HepG2 (cell line): ENCODE measurements around the gene FCHO1. TPM values are rescaled to one million over a fixed set of nuclear protein-coding genes. Genes with fewer than 3 reads are reported as not detected.

Experiments used
- BCL6 ChIP-seq: IDR thresholded peaks from 2 replicates; pipeline ENCODE4 v1.6.1; 2016; ENCODE audit warnings: missing genetic modification reagents, missing compliant biosample characterization
- ERF ChIP-seq: IDR thresholded peaks from 2 replicates; pipeline ENCODE4 v1.6.1; 2018; ENCODE audit warnings: missing biosample characterization, missing genetic modification reagents
- EZH2 ChIP-seq: conservative IDR thresholded peaks from 2 replicates; pipeline ENCODE4 v1.6.1; 2012; ENCODE audit warnings: mild to moderate bottlenecking, low read depth, low read length, moderate library complexity
- JUN ChIP-seq: sonication (generic); formaldehyde crosslinking; IDR thresholded peaks from 2 replicates; pipeline ENCODE4 v1.4.0; 2020; ENCODE audit warnings: mild to moderate bottlenecking, missing genetic modification reagents
- KLF9 ChIP-seq: IDR thresholded peaks from 2 replicates; pipeline ENCODE4 v1.6.1; 2016; ENCODE audit warnings: low read depth
- MED13 ChIP-seq: sonication (generic); formaldehyde crosslinking; IDR thresholded peaks from 2 replicates; pipeline ENCODE4 v1.5.0; 2020; ENCODE audit warnings: missing genetic modification reagents
- NBN ChIP-seq: fragments of 450-650 bp; conservative IDR thresholded peaks from 2 replicates; pipeline ENCODE4 v1.6.1; 2017
- NFYC ChIP-seq: IDR thresholded peaks from 2 replicates; pipeline ENCODE4 v1.6.1; 2016; ENCODE audit warnings: missing genetic modification reagents, missing compliant biosample characterization
- RAD21 ChIP-seq: fragments of 450-650 bp; formaldehyde crosslinking; IDR thresholded peaks from 2 replicates; pipeline ENCODE4 v1.5.0; 2020; ENCODE audit warnings: mild to moderate bottlenecking
- RARG ChIP-seq: sonication (generic); formaldehyde crosslinking; IDR thresholded peaks from 2 replicates; pipeline ENCODE4 v1.4.0; 2020; ENCODE audit warnings: low read depth, mild to moderate bottlenecking, missing genetic modification reagents
- REPIN1 ChIP-seq: sonication (generic); formaldehyde crosslinking; IDR thresholded peaks from 2 replicates; pipeline ENCODE4 v1.8.0; 2022; ENCODE audit warnings: missing genetic modification reagents, low read depth, mild to moderate bottlenecking, borderline replicate concordance
- SOX6 ChIP-seq, 2 experiments: fragments of 450-650 bp in 1 of 2; sonication (generic) in 1 of 2; formaldehyde crosslinking in 1 of 2; IDR thresholded peaks; 2 replicates each; pipeline versions ENCODE4 v1.4.0 to v1.6.1; 2017 to 2020; ENCODE audit warnings: antibody characterized with exemption in 1 of 2, mild to moderate bottlenecking in 1 of 2, missing genetic modification reagents in 1 of 2
- ZFP62 ChIP-seq: sonication (generic); formaldehyde crosslinking; IDR thresholded peaks from 2 replicates; pipeline ENCODE4 v1.4.0; 2020; ENCODE audit warnings: missing genetic modification reagents
- ZNF205 ChIP-seq: IDR thresholded peaks from 2 replicates; pipeline ENCODE4 v1.6.1; 2018; ENCODE audit warnings: missing biosample characterization, missing genetic modification reagents
- ZNF552 ChIP-seq: sonication (generic); formaldehyde crosslinking; IDR thresholded peaks from 2 replicates; pipeline ENCODE4 v1.9.0; 2022; ENCODE audit warnings: missing genetic modification reagents, mild to moderate bottlenecking, borderline replicate concordance
- ZNF75D ChIP-seq: sonication (generic); formaldehyde crosslinking; IDR thresholded peaks from 2 replicates; pipeline ENCODE4 v1.8.1; 2023; ENCODE audit warnings: missing genetic modification reagents, mild to moderate bottlenecking, borderline replicate concordance
- polyA plus RNA-seq, 8 experiments: library from polyadenylated mRNA; depleted of rRNA in 3 of 8; stranded (reverse) in 7 of 8; unstranded in 1 of 8; fragments of >200 nt; fragmentation: Illumina TruSeq in 4 of 8; extraction: Trizol in 4 of 8; gene quantifications; 2 replicates each; pipeline versions ENCODE4 v1.2.1 to v1.2.3, GENCODE V29; 2011 to 2016; ENCODE audit warnings: low read depth in 4 of 8, missing spikeins in 1 of 8, mixed read lengths in 1 of 8; ENCODE audit not compliant: insufficient read depth in 1 of 8
- total RNA-seq, 5 experiments: library from RNA; depleted of rRNA; stranded (reverse); fragments of >200 nt; fragmentation: Illumina TruSeq; extraction: Trizol; gene quantifications; 2 replicates each; pipeline ENCODE4 v1.2.3, GENCODE V29; 2016; ENCODE audit warnings: low read depth in 1 of 5
- TF ChIP-seq, protein P1 (sequence below): sonication (generic); formaldehyde crosslinking; IDR thresholded peaks from 2 replicates; pipeline ENCODE4 v1.5.1; 2020; ENCODE audit warnings: missing genetic modification reagents, mild to moderate bottlenecking, borderline replicate concordance
- TF ChIP-seq, protein P2 (sequence below): sonication (generic); formaldehyde crosslinking; IDR thresholded peaks from 2 replicates; pipeline ENCODE4 v1.8.1; 2023; ENCODE audit warnings: mild to moderate bottlenecking, moderate library complexity, missing genetic modification reagents
- TF ChIP-seq, protein P3 (sequence below): sonication (generic); formaldehyde crosslinking; IDR thresholded peaks from 2 replicates; pipeline ENCODE4 v1.4.0; 2020; ENCODE audit warnings: missing genetic modification reagents, borderline replicate concordance
- TF ChIP-seq, protein P4 (sequence below): sonication (generic); formaldehyde crosslinking; IDR thresholded peaks from 2 replicates; pipeline ENCODE4 v1.4.0; 2020; ENCODE audit warnings: low read depth, missing genetic modification reagents
- TF ChIP-seq, protein P5 (sequence below): sonication (generic); formaldehyde crosslinking; IDR thresholded peaks from 2 replicates; pipeline ENCODE4 v1.5.0; 2020; ENCODE audit warnings: missing genetic modification reagents

The FCHO1 gene
- total and polyA plus RNA-seq, 2 of the 13 experiments (the other 11 are each of a cell fraction or from before 2014, with no cell fraction given) = 1.3 to 3.1 TPM

DNA sequence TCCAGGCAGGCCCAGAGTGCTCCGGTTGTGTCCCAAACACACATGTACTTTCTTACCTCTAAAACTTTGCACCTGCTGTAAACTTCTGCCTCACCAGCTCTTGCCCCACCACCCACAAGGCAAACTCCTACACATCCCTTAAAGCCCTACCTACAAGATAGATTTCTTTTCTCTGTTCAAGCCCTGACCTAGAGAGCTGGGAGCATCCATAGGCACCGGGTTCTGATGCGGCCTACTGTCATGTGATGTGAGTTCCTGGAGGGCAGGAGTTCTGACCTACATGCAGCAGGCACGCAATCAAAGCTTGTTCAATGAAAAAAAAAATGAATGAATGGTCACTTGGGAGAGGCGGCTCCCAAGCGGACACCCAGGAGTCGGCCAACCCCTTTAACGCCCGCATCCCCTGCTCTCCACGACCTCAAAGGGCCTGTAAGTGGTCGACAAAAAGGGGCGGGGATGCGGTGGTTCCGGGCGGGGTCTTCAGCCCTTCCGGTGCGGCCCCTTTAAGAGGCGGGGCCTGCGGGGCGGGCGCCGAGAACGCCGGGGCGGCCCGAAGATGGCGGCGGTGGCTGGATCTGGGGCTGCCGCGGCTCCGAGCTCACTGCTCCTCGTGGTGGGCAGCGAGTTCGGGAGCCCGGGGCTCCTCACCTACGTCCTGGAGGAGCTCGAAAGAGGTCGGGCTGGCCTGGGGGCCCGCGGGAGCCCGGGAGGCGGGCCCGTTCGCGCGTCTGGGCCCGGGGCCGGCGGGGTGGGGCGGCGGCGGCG lies 32.1 kb upstream of the FCHO1 start, which contains the start of gene MAP1S (continued):
- TF ChIP-seq ZNF75D (no peak), SOX6 (IDR thresholded peaks at IDR 0.05) (no peak), SOX6 (CRISPR knock-in tag; IDR thresholded peaks at IDR 0.05) (no peak), MED13 (CRISPR knock-in tag) (no peak), REPIN1 (no peak), ERF (CRISPR knock-in tag) (no peak; the same call in 1 of the 2 replicates), NFYC (CRISPR knock-in tag) (no peak), KLF9 (peak; percentile 63; the same call in 1 of the 2 replicates), EZH2 (no peak), ZNF205 (CRISPR knock-in tag) (0 out of 2 replicates have a peak, but pooled peaks have one; percentile 28), RAD21 (no peak), RARG (CRISPR knock-in tag) (no peak), BCL6 (CRISPR knock-in tag) (peak; percentile 27; the same call in 1 of the 2 replicates), ZNF552 (CRISPR knock-in tag) (no peak), NBN (no peak), ZFP62 (CRISPR knock-in tag) (no peak), JUN (CRISPR knock-in tag) (no peak)
- TF ChIP-seq, protein P1, sequence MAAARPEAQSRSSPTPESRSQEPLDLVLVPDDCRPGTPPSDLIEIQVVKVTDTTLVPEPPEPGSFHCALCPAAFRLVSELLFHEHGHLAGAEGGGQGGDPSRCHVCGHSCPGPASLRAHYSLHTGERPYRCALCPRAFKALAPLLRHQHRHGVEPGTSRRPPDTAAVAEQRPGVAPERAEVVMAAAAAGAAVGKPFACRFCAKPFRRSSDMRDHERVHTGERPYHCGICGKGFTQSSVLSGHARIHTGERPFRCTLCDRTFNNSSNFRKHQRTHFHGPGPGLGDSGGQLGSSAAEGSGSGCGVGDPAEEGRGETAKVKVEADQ (CRISPR knock-in tag) = no peak
- TF ChIP-seq, protein P2, sequence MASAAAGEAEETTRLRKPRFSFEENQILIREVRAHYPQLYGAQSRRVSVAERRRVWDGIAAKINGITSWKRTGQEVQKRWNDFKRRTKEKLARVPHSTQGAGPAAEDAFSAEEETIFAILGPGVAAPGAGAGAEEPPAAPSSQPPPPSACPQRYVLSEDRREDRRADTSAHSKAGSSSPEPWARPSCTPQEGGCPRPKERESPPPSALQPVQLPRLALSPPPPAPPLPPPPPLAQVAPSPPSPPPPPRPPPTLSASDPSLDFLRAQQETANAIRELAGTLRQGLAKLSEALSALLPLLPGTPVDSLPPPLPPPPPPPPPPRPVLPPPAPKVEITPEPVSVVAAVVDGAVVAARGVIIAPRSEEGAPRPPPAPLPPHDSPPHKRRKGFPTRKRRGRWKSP = 0 out of 2 replicates have a peak, but pooled peaks have one; percentile 63
- TF ChIP-seq, protein P3, sequence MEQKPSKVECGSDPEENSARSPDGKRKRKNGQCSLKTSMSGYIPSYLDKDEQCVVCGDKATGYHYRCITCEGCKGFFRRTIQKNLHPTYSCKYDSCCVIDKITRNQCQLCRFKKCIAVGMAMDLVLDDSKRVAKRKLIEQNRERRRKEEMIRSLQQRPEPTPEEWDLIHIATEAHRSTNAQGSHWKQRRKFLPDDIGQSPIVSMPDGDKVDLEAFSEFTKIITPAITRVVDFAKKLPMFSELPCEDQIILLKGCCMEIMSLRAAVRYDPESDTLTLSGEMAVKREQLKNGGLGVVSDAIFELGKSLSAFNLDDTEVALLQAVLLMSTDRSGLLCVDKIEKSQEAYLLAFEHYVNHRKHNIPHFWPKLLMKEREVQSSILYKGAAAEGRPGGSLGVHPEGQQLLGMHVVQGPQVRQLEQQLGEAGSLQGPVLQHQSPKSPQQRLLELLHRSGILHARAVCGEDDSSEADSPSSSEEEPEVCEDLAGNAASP (CRISPR knock-in tag) = 0 out of 2 replicates have a peak, but pooled peaks have one; percentile 12
- TF ChIP-seq, protein P4, sequence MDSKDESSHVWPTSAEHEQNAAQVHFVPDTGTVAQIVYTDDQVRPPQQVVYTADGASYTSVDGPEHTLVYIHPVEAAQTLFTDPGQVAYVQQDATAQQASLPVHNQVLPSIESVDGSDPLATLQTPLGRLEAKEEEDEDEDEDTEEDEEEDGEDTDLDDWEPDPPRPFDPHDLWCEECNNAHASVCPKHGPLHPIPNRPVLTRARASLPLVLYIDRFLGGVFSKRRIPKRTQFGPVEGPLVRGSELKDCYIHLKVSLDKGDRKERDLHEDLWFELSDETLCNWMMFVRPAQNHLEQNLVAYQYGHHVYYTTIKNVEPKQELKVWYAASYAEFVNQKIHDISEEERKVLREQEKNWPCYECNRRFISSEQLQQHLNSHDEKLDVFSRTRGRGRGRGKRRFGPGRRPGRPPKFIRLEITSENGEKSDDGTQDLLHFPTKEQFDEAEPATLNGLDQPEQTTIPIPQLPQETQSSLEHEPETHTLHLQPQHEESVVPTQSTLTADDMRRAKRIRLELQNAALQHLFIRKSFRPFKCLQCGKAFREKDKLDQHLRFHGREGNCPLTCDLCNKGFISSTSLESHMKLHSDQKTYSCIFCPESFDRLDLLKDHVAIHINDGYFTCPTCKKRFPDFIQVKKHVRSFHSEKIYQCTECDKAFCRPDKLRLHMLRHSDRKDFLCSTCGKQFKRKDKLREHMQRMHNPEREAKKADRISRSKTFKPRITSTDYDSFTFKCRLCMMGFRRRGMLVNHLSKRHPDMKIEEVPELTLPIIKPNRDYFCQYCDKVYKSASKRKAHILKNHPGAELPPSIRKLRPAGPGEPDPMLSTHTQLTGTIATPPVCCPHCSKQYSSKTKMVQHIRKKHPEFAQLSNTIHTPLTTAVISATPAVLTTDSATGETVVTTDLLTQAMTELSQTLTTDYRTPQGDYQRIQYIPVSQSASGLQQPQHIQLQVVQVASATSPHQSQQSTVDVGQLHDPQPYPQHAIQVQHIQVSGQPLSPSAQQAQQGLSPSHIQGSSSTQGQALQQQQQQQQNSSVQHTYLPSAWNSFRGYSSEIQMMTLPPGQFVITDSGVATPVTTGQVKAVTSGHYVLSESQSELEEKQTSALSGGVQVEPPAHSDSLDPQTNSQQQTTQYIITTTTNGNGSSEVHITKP (CRISPR knock-in tag) = peak; percentile 32; the same call in 1 of the 2 replicates
- TF ChIP-seq, protein P5, sequence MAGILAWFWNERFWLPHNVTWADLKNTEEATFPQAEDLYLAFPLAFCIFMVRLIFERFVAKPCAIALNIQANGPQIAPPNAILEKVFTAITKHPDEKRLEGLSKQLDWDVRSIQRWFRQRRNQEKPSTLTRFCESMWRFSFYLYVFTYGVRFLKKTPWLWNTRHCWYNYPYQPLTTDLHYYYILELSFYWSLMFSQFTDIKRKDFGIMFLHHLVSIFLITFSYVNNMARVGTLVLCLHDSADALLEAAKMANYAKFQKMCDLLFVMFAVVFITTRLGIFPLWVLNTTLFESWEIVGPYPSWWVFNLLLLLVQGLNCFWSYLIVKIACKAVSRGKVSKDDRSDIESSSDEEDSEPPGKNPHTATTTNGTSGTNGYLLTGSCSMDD (CRISPR knock-in tag) = no peak
